Peyer's patch (tissue), 4 donors: Measurements from ENCODE around the gene DLD. TPM values are rescaled to one million over a fixed set of nuclear protein-coding genes. Genes with fewer than 3 reads are reported as not detected.

Source experiments
- DNase-seq, 3 donors: peaks; one replicate each; pipeline ENCODE4 v3.0.0-alpha.2; 2017 to 2019
- H3K27ac ChIP-seq, 4 donors: fragments of 200-600 bp; sonication (generic); one replicate each; pipeline ENCODE4 v1.5.1; 2016 to 2019
- H3K27me3 ChIP-seq, 2 donors: fragments of 200-600 bp; sonication (generic); one replicate each; pipeline ENCODE4 v1.5.1; 2019
- H3K36me3 ChIP-seq, 3 donors: fragments of 200-600 bp; sonication (generic); one replicate each; pipeline ENCODE4 v1.5.1; 2016 to 2019
- H3K4me1 ChIP-seq, 4 donors: fragments of 200-600 bp; sonication (generic); one replicate each; pipeline ENCODE4 v1.5.1; 2016 to 2019
- H3K4me3 ChIP-seq, 4 donors: fragments of 200-600 bp; sonication (generic); 1 replicate in 3 of 4; 2 replicates in 1 of 4; pipeline ENCODE4 v1.5.1; 2016 to 2019; ENCODE audit warnings: mild to moderate bottlenecking in 1 of 4
- H3K9me3 ChIP-seq, 4 donors: fragments of 200-600 bp; sonication (generic); one replicate each; pipeline ENCODE4 v1.5.1; 2016 to 2019; ENCODE audit warnings: mild to moderate bottlenecking in 1 of 4
- CTCF ChIP-seq, 6 experiments: fragments of 450-650 bp in 4 of 6; fragments of 200-600 bp in 2 of 6; sonication (generic) in 1 of 6; IDR thresholded peaks; one replicate each; pipeline ENCODE4 v1.5.1; 2017 to 2019; ENCODE audit warnings: antibody characterized with exemption in 6 of 6, mild to moderate bottlenecking in 3 of 6, moderate library complexity in 1 of 6
- POLR2A ChIP-seq, 2 donors: fragments of 450-650 bp; IDR thresholded peaks; one replicate each; pipeline ENCODE4 v1.5.1; 2017; ENCODE audit warnings: antibody characterized with exemption in 2 of 2, mild to moderate bottlenecking in 2 of 2, moderate library complexity in 2 of 2
- total RNA-seq, 4 donors: library from RNA; depleted of rRNA; stranded (reverse); fragments of >200 nt; gene quantifications; one replicate each; pipeline ENCODE4 v1.1.0, GENCODE V29; 2016

Gene DLD
- total RNA-seq, 4 donors from 2014 or later: 53.9 to 93.3 (median 74.2) TPM

DNA sequence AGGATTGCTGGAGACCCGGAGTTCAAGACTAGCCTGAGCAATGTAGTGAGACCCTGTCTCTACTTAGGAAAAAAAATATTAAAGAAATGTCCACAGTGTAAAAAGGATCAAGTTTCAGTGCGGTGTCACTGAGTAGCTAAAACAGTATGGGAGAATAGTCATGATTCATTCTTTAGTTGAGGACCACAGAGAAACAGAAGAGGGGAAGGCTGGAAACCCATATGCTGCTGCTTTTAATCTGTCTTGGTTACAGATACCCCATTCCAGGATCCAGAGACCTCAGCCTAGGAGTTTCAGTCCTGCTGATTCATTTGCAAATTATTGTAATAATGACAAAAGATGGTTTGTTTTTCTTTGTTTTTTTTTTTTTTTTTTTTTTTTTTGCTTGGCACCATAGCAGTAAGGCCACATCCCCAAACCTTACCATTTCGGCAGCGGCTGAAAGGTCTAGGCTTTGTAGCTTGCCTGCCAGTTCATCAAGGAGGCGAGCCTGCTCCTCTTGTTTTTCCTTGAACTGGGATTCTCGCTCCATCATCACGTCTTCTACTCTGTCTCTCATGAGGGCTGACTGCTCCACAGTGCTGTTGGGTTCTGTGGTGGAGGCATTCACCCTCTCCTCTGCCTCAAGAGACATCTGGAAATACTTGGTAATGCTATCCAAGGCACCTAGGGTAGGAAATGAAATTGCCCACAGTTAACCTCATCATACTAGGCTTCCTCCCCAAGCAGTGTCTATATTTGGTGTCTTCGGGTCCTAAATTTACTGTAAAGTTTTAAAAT, 44.2 kb downstream of the DLD start:
- no peak for DNase-seq
- no peak overlapping the region for H3K4me3 ChIP-seq
- H3K27ac ChIP-seq: no peak overlapping the region
- TF ChIP-seq POLR2A (IDR thresholded peaks at IDR 0.05) (no peak), CTCF (IDR thresholded peaks at IDR 0.05) (no peak)
- peaks cover 0 to 56% (median 0%) of the 10 kb centered on the region in 3 donors for H3K36me3 ChIP-seq
- H3K4me1 ChIP-seq: peaks cover 0 to 19% (median 0%) of the 10 kb centered on the region in 4 donors
- no peaks in the 10 kb centered on the region for H3K27me3 ChIP-seq
- H3K9me3 ChIP-seq: no peaks in the 10 kb centered on the region

DNA sequence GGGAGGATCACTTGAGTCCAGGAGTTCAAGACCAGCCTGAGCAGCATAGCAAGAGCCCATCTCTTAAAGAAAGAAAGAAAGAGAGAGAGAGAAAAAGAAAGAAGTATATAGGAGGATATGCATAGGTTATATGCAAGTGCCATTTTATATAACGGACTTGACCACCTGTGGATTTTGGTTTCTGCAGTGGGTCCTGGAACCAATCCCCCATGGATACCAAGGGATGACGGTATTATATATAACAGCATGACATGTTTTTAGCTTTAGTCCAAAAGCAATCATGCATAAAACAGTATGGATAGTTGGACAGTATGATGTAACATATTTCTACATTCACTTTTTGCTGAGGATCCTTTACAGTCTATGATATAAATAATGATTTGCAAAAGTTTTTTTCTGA, 45.3 kb downstream of the DLD start:
- H3K36me3 ChIP-seq: peaks cover 0 to 55% (median 0%) of the 10 kb centered on the region in 3 donors
- no peak overlapping the region for H3K4me3 ChIP-seq
- no peak for DNase-seq
- peaks cover 0 to 19% (median 0%) of the 10 kb centered on the region in 4 donors for H3K4me1 ChIP-seq
- H3K27ac ChIP-seq: no peak overlapping the region
- H3K27me3 ChIP-seq: no peaks in the 10 kb centered on the region
- H3K9me3 ChIP-seq: no peaks in the 10 kb centered on the region
- TF ChIP-seq CTCF (IDR thresholded peaks at IDR 0.05): no peak
- no peak for TF ChIP-seq POLR2A (IDR thresholded peaks at IDR 0.05)

DNA sequence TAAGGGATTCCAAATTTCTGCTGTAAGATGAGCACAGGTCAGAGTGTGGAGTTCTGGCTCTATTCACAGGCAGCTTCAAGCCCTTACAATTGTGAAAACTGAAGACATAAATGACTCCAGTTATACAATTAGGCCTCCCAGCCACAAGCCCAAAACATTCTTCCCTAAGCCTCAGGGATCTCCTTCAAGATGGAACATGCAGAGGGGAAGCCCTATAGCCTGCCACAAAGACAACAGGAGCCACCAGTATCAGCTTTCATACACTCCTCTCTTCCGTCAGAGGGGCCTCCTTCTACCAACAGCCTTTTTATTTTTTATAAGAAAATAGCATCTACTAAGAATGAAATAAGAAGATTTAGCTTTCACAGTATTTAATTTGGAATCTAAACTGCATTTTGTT, 46.5 kb downstream of the DLD start:
- Histone ChIP-seq H3K9me3 (no peaks in the 10 kb centered on the region), H3K4me1 (peaks cover 0 to 8% (median 0%) of the 10 kb centered on the region in 4 donors), H3K4me3 (no peak overlapping the region), H3K36me3 (peaks cover 0 to 54% (median 0%) of the 10 kb centered on the region in 3 donors), H3K27me3 (no peaks in the 10 kb centered on the region), H3K27ac (peak overlapping the region in 2 of 4 donors; percentile 20 to 70)
- TF ChIP-seq CTCF (IDR thresholded peaks at IDR 0.05) (no peak), POLR2A (IDR thresholded peaks at IDR 0.05) (no peak)
- DNase-seq: no peak

DNA sequence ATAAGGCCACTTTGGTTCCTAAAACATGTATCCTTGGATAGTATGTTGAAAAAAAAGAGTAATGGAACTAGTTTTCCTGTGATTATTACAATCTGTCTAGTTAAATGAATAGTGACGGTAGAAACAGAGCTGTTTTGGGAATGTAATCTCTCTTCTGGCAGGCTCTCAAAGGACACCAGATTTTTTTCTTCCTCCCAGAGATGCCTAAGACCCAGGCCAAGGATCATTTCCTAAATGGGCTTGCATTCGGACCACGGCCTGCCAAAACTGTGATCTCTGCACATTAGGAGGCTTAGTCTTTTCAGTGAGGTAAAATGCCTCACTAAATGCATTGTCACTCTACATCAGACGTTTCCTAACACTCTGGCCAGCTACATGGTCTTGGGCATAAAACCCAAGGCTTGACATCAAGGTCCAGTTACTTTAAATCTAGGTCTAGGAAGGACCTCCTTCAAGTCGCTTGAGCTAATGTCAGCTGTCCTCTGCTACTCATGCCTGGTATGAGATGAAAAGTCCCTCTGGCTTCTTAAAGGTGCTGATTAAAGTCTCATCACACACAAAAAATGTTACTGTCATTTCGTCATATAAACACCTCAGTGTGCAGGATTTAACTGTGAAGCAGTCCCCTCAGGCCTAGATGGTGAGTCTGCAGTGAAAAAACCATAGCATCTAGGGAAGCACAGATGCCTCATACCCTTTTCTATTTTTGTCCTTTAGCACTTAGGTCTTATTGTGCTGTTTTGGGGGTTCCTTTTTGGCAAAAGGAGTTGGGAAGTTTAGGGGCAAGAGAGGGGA, 47.7 kb downstream of the DLD start:
- TF ChIP-seq CTCF (IDR thresholded peaks at IDR 0.05) (no peak), POLR2A (IDR thresholded peaks at IDR 0.05) (no peak)
- no peak for DNase-seq
- Histone ChIP-seq H3K36me3 (peaks cover 0 to 58% (median 0%) of the 10 kb centered on the region in 3 donors), H3K9me3 (no peaks in the 10 kb centered on the region), H3K27ac (peak overlapping the region in 3 of 4 donors; percentile 25 to 70 (median 70)), H3K4me3 (no peak overlapping the region), H3K4me1 (peaks cover 0 to 8% (median 0%) of the 10 kb centered on the region in 4 donors), H3K27me3 (no peaks in the 10 kb centered on the region)

DNA sequence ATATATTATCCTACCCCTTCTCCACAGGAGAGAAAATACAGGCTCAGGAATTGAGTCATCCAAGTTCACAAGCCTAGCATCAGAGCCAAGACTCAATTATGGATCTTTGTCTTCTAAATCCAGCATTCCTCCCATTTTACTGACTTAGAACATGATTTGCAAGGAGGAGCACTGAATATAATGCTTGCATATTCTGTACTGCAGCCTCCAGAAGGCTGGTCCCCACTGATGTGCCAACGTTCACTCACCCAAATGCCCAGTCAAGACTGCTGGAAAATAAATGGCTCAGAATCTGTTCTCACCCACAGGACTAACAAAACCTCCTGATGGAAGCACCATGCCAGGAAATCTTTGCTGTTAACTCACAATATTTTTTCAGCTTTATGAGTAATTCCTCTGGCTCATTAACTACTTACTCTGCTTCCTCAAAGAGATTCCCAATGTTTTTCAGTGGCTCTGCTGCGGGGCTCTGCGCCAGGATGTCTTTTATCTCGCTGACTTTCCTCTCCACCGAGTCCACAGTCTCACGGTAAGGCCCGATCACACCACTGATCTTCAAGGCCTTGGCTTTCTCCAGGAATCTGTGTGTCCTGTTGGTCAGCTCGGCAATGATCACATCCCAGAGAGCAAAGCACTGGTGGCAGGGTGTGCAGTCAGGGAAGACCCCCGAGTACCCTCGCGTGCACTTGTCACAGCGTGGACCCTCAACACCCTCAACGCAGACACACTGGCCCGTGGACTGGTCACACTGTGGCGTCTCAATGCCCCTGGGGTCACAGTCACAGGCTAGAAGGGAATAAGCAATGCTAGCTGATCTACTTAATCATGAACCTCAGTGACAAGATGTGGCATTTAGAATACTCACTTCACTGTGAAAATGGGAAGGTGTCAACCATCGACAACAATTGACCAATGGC, 48.8 kb downstream of the DLD start:
- peaks cover 0 to 65% (median 0%) of the 10 kb centered on the region in 3 donors for H3K36me3 ChIP-seq
- no peak for TF ChIP-seq POLR2A (IDR thresholded peaks at IDR 0.05)
- TF ChIP-seq CTCF (IDR thresholded peaks at IDR 0.05): no peak
- peak in 1 of 3 donors; percentile 53 for DNase-seq
- peak overlapping the region in 3 of 4 donors; percentile 26 to 70 (median 70) for H3K27ac ChIP-seq
- H3K9me3 ChIP-seq: no peaks in the 10 kb centered on the region
- no peaks in the 10 kb centered on the region for H3K27me3 ChIP-seq
- no peak overlapping the region for H3K4me3 ChIP-seq
- peaks cover 0 to 8% (median 0%) of the 10 kb centered on the region in 4 donors for H3K4me1 ChIP-seq
